Activated CD4-positive, alpha-beta T cell treated with anti-CD3 and anti-CD28 coated beads, Interleukin-2, amount 10 ng/mL, durations not matched to agents 7 days and 5 days (primary cell): ENCODE data around the gene OPRD1. TPM values are rescaled to one million over a fixed set of nuclear protein-coding genes. Genes with fewer than 3 reads are reported as not detected.
"Not testable (repeated sequence)": the region's sequence is repeated elsewhere in the genome, so short reads cannot be mapped to it uniquely, and the experiment has no call there.

Source experiments
- CTCF ChIA-PET: fragments of 350-600 bp; sonication (Branson Sonifier 250); formaldehyde crosslinking; loops from one replicate; lab custom pipeline; 2021; ENCODE audit warnings: antibody characterized with exemption; lab: Charles Lee
- POLR2A ChIA-PET: fragments of 350-600 bp; sonication (Branson Sonifier 250); formaldehyde crosslinking; loops from one replicate; lab custom pipeline; 2021; ENCODE audit warnings: antibody characterized with exemption; lab: Charles Lee
- DNase-seq: peaks from one replicate; pipeline ENCODE4 v3.0.0-alpha.2; 2020
- H3K27ac Mint-ChIP-seq: one replicate; pipeline ENCODE4 v1.8.0; 2021; ENCODE audit warnings: mild to moderate bottlenecking, moderate library complexity, mixed read lengths
- H3K27me3 Mint-ChIP-seq: one replicate; pipeline ENCODE4 v1.8.0; 2021; ENCODE audit warnings: mixed read lengths
- H3K36me3 Mint-ChIP-seq: one replicate; pipeline ENCODE4 v1.8.0; 2021; ENCODE audit warnings: low read depth, mixed read lengths
- H3K4me1 Mint-ChIP-seq: one replicate; pipeline ENCODE4 v1.8.0; 2021; ENCODE audit warnings: mixed read lengths
- H3K4me3 Mint-ChIP-seq: one replicate; pipeline ENCODE4 v1.8.0; 2021; ENCODE audit warnings: mild to moderate bottlenecking, moderate library complexity, mixed read lengths
- H3K9me3 Mint-ChIP-seq: one replicate; pipeline ENCODE4 v1.8.0; 2021; ENCODE audit warnings: mixed read lengths
- total RNA-seq, 2 experiments: library from RNA; stranded (reverse); gene quantifications; one replicate each; pipeline ENCODE4 v1.2.3, GENCODE V29; 2021

Gene OPRD1
- total RNA-seq, 2 experiments from 2014 or later: not detected

GRCh38 chr1:28855969-28856368 lies 44.0 kb downstream of the OPRD1 start:
- Mint-ChIP-seq H3K4me1 (peaks cover 4% of the 10 kb centered on the region), H3K27me3 (peaks cover 4% of the 10 kb centered on the region), H3K27ac (no peak overlapping the region), H3K36me3 (no peaks in the 10 kb centered on the region), H3K4me3 (no peak overlapping the region), H3K9me3 (no peaks in the 10 kb centered on the region)
- no peak for DNase-seq
- POLR2A ChIA-PET: no interaction called here
- CTCF ChIA-PET: no interaction called here

- no peak overlapping the region for H3K4me3 Mint-ChIP-seq
- CTCF ChIA-PET: interaction anchor here (0.6 to 1.2 kb wide), 3 partner anchors 19 to 279 kb away, joined by 3 read pairs; no protein-coding TSS in a partner anchor
- no peaks in the 10 kb centered on the region for H3K9me3 Mint-ChIP-seq
- H3K36me3 Mint-ChIP-seq: no peaks in the 10 kb centered on the region
- no peak overlapping the region for H3K27ac Mint-ChIP-seq
- H3K27me3 Mint-ChIP-seq: no peaks in the 10 kb centered on the region
- H3K4me1 Mint-ChIP-seq: no peaks in the 10 kb centered on the region
- POLR2A ChIA-PET: no interaction called here
- no peak for DNase-seq
Measured at GRCh38 chr1:28860332-28861073, 48.5 kb downstream of the OPRD1 start.

- Mint-ChIP-seq H3K4me3 (no peak overlapping the region), H3K27ac (no peak overlapping the region), H3K9me3 (no peaks in the 10 kb centered on the region), H3K4me1 (no peaks in the 10 kb centered on the region), H3K27me3 (peaks cover 3% of the 10 kb centered on the region), H3K36me3 (no peaks in the 10 kb centered on the region)
- CTCF ChIA-PET: interaction anchor here (0.5 to 1.3 kb wide), 4 partner anchors 14 to 922 kb away, joined by 3 to 13 read pairs (median 3); no protein-coding TSS in a partner anchor
- POLR2A ChIA-PET: no interaction called here
- no peak for DNase-seq
Measured at GRCh38 chr1:28862571-28863403, 50.8 kb downstream of the OPRD1 start.

- Mint-ChIP-seq H3K9me3 (no peaks in the 10 kb centered on the region), H3K27ac (no peak overlapping the region), H3K4me1 (no peaks in the 10 kb centered on the region), H3K36me3 (no peaks in the 10 kb centered on the region), H3K27me3 (peaks cover 3% of the 10 kb centered on the region), H3K4me3 (no peak overlapping the region)
- ChIA-PET CTCF (no interaction called here), POLR2A (no interaction called here)
- no peak for DNase-seq
Measured at GRCh38 chr1:28864695-28865094, 52.7 kb downstream of the OPRD1 start.

- peaks cover 3% of the 10 kb centered on the region for H3K27me3 Mint-ChIP-seq
- no peaks in the 10 kb centered on the region for H3K4me1 Mint-ChIP-seq
- no peaks in the 10 kb centered on the region for H3K9me3 Mint-ChIP-seq
- CTCF ChIA-PET: interaction anchor here (0.6 to 1.2 kb wide), 4 partner anchors 13 to 412 kb away, joined by 3 to 4 read pairs (median 4); no protein-coding TSS in a partner anchor
- POLR2A ChIA-PET: no interaction called here
- DNase-seq: no peak
- H3K36me3 Mint-ChIP-seq: no peaks in the 10 kb centered on the region
- no peak overlapping the region for H3K27ac Mint-ChIP-seq
- no peak overlapping the region for H3K4me3 Mint-ChIP-seq
Measured at GRCh38 chr1:28865997-28866650, 54.2 kb downstream of the OPRD1 start.

- CTCF ChIA-PET: no interaction called here
- no peaks in the 10 kb centered on the region for H3K4me1 Mint-ChIP-seq
- no peak overlapping the region for H3K4me3 Mint-ChIP-seq
- DNase-seq: no peak
- H3K9me3 Mint-ChIP-seq: no peaks in the 10 kb centered on the region
- no peaks in the 10 kb centered on the region for H3K36me3 Mint-ChIP-seq
- H3K27me3 Mint-ChIP-seq: peaks cover 3% of the 10 kb centered on the region
- no peak overlapping the region for H3K27ac Mint-ChIP-seq
- POLR2A ChIA-PET: no interaction called here
Measured at GRCh38 chr1:28867850-28868249, 55.9 kb downstream of the OPRD1 start.

GRCh38 chr1:28869952-28870351 lies 58.0 kb downstream of the OPRD1 start:
- DNase-seq: no peak
- peaks cover 3% of the 10 kb centered on the region for H3K27me3 Mint-ChIP-seq
- no peaks in the 10 kb centered on the region for H3K9me3 Mint-ChIP-seq
- H3K36me3 Mint-ChIP-seq: no peaks in the 10 kb centered on the region
- no peaks in the 10 kb centered on the region for H3K4me1 Mint-ChIP-seq
- ChIA-PET CTCF (interaction anchor here (0.7 to 1.0 kb wide), 2 partner anchors 12 to 16 kb away, joined by 3 to 4 read pairs; no protein-coding TSS in a partner anchor), POLR2A (no interaction called here)
- no peak overlapping the region for H3K27ac Mint-ChIP-seq
- H3K4me3 Mint-ChIP-seq: no peak overlapping the region

- ChIA-PET CTCF (no interaction called here), POLR2A (no interaction called here)
- no peak for DNase-seq
- H3K4me3 Mint-ChIP-seq: no peak overlapping the region
- peaks cover 2% of the 10 kb centered on the region for H3K27me3 Mint-ChIP-seq
- H3K9me3 Mint-ChIP-seq: no peaks in the 10 kb centered on the region
- H3K4me1 Mint-ChIP-seq: peaks cover under 1% of the 10 kb centered on the region
- no peak overlapping the region for H3K27ac Mint-ChIP-seq
- H3K36me3 Mint-ChIP-seq: no peaks in the 10 kb centered on the region
Measured at GRCh38 chr1:28871631-28872401, 59.8 kb downstream of the OPRD1 start.

- not testable (repeated sequence) for H3K4me3 Mint-ChIP-seq, H3K27me3 Mint-ChIP-seq, H3K27ac Mint-ChIP-seq, DNase-seq, H3K4me1 Mint-ChIP-seq, H3K36me3 Mint-ChIP-seq, H3K9me3 Mint-ChIP-seq
- ChIA-PET POLR2A (interaction anchor here (0.6 kb wide), 1 partner anchor 18 kb away, joined by 4 read pairs; no protein-coding TSS in a partner anchor), CTCF (interaction anchor here (1.2 to 1.7 kb wide), 3 partner anchors 10 to 328 kb away, joined by 3 to 4 read pairs (median 3); no protein-coding TSS in a partner anchor)
Measured at GRCh38 chr1:28875134-28875533, 63.2 kb downstream of the OPRD1 start.

GRCh38 chr1:28877132-28877781 lies 65.3 kb downstream of the OPRD1 start:
- no peak overlapping the region for H3K27ac Mint-ChIP-seq
- POLR2A ChIA-PET: interaction anchor here (0.6 kb wide), 1 partner anchor 164 kb away, joined by 5 read pairs; no protein-coding TSS in a partner anchor
- no peak overlapping the region for H3K4me3 Mint-ChIP-seq

GRCh38 chr1:28878796-28879195 lies 66.8 kb downstream of the OPRD1 start:
- Mint-ChIP-seq H3K4me1 (peaks cover 16% of the 10 kb centered on the region), H3K27me3 (peaks cover 2% of the 10 kb centered on the region), H3K4me3 (no peak overlapping the region), H3K36me3 (no peaks in the 10 kb centered on the region), H3K27ac (no peak overlapping the region), H3K9me3 (no peaks in the 10 kb centered on the region)
- POLR2A ChIA-PET: no interaction called here
- no peak for DNase-seq
- CTCF ChIA-PET: interaction anchor here (0.5 to 3.5 kb wide), 9 partner anchors 12 to 610 kb away, joined by 3 to 17 read pairs (median 3); no protein-coding TSS in a partner anchor

More at GRCh38 chr1:28877132-28877781, 65.3 kb downstream of the OPRD1 start:
- Mint-ChIP-seq H3K4me1 (peaks cover 12% of the 10 kb centered on the region), H3K36me3 (no peaks in the 10 kb centered on the region), H3K9me3 (no peaks in the 10 kb centered on the region), H3K27me3 (peaks cover 2% of the 10 kb centered on the region)
- CTCF ChIA-PET: interaction anchor here (0.5 to 3.5 kb wide), 40 partner anchors 9 to 800 kb away, joined by 3 to 17 read pairs (median 4); partner anchors contain the start of genes ATP5IF1, EPB41, GMEB1 and SRSF4
- DNase-seq: peak; percentile 82
